ENCODE results near the gene HEG1.
A peak's percentile ranks its signal among the peaks of the same experiment; 100 is the strongest.
"Not testable (repeated sequence)": the region's sequence is repeated elsewhere in the genome, so short reads cannot be mapped to it uniquely, and the experiment has no call there.

The HEG1 gene, protein sequence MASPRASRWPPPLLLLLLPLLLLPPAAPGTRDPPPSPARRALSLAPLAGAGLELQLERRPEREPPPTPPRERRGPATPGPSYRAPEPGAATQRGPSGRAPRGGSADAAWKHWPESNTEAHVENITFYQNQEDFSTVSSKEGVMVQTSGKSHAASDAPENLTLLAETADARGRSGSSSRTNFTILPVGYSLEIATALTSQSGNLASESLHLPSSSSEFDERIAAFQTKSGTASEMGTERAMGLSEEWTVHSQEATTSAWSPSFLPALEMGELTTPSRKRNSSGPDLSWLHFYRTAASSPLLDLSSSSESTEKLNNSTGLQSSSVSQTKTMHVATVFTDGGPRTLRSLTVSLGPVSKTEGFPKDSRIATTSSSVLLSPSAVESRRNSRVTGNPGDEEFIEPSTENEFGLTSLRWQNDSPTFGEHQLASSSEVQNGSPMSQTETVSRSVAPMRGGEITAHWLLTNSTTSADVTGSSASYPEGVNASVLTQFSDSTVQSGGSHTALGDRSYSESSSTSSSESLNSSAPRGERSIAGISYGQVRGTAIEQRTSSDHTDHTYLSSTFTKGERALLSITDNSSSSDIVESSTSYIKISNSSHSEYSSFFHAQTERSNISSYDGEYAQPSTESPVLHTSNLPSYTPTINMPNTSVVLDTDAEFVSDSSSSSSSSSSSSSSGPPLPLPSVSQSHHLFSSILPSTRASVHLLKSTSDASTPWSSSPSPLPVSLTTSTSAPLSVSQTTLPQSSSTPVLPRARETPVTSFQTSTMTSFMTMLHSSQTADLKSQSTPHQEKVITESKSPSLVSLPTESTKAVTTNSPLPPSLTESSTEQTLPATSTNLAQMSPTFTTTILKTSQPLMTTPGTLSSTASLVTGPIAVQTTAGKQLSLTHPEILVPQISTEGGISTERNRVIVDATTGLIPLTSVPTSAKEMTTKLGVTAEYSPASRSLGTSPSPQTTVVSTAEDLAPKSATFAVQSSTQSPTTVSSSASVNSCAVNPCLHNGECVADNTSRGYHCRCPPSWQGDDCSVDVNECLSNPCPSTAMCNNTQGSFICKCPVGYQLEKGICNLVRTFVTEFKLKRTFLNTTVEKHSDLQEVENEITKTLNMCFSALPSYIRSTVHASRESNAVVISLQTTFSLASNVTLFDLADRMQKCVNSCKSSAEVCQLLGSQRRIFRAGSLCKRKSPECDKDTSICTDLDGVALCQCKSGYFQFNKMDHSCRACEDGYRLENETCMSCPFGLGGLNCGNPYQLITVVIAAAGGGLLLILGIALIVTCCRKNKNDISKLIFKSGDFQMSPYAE (N-terminal part only)

DNA sequence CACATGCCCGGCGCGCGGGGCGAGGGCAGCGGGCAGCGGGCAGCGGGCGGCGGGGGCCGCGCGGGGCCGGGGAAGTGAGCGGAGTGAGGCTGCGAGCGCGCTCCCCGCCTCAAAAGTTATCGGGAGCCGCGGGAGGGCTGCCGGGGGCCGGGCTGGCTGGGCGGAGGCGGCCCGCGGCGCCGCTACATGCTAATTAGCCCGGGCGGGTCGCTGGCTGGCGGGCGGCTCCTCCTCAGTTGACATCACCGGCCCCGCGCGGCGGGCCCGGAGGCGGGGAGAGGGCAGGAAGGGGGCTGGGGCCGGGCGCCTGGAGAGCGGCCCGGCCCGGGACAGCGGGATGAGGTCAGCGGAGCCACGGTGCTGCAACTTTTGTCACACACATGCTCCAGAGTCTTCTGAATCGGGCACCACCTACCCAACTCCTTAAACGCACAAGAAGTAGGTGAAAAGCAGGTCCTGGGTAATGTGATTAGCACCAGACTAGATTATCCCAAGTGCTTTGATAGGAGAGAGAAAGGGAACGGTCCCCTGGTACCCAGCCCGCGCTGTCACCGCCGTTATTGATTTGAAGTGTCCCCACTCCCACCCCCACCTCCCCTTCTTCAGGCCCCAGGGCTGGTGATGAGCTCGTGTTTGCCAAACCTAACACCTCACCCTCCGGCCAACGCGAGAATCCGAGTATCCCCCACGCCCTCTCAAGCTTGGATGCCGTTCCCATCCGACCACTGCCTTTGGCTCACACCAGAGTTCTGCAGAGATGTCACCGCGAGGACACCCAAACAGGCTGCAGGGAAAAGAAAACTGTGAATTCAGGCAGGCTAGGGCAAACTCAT is at the start of gene HEG1:
Gene HEG1 (minus strand): TSS at position 85 of the 833 bp plus-strand sequence. CDS start 107 bp downstream, outside the sequence.
- peak; percentile 81 for DNase-seq

DNA sequence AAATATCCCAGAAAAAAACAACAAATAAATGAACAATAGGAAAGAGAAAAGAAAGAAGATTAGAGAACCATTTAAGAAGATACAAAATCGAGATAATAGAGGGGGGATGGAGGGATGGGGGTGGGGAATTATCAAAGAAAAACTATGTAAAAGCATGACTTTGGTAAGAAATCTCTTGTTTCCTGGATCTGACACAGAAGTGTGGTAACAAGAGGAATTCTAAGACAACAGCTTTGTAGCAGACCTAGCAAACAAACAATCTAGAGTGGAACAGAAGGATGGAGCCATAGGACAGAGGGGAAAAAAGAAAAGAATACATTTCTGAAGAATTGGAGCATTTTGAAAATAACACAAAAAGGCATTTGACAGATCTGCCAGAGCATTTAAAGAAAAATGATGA is 49.3 kb upstream of the HEG1 start:
- no peak for DNase-seq

DNA sequence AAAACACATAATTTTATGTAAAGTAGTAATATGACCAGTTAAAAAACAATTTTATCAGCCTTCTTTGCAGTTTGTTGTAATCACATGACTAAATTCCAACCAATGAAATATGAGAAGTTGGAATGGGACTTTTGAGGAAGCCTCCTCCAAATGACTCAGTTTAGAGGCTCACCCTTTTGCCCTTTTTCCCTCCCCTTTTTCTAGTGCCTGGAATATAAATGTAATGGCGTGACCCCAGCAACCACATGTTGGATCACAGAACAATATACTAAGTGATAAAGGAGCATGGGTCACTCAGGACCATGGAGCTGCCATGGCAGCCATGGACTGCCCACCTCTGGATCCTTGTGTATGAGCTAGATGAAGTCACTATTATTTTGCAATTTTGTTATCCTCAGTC is 48.8 kb upstream of the HEG1 start:
- DNase-seq: no peak

DNA sequence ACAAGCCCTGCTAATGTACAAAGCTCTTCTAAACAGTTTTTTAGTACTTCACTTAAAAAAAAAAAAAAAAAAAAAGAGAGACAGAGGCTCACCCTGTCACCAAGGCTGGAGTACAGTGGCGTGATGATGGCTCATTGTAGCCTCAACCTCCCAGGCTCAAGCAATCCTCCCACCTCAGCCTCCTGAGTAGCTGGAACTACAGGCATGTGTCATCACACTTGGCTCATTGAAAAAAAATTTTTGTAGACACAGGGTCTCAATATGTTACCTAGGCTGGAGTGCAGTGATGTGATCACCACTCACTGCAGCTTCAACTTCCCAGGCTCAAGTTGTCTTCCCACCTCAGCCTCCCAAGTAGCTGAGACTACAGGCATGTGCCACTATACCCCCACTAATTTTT is 47.6 kb upstream of the HEG1 start:
- no peak for DNase-seq

DNA sequence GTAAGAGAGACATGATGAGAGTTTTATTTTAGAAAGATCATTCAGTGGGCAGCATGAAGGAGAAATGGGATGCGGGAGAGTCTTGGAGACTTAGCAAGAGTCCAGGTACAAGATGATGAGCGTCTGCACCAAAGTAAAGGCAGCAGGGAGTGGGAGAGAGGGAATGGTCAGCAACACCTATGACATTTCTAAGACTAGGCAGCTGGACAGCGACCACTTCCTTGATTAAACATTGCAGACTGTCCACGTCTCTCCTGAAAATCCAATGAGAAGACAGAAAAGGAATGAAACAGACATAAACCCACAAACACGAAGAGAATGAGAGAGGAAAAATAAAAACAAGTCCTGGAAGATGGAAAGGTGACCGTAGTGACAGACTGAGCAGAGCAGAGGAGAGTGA is 46.7 kb upstream of the HEG1 start:
- no peak for DNase-seq

DNA sequence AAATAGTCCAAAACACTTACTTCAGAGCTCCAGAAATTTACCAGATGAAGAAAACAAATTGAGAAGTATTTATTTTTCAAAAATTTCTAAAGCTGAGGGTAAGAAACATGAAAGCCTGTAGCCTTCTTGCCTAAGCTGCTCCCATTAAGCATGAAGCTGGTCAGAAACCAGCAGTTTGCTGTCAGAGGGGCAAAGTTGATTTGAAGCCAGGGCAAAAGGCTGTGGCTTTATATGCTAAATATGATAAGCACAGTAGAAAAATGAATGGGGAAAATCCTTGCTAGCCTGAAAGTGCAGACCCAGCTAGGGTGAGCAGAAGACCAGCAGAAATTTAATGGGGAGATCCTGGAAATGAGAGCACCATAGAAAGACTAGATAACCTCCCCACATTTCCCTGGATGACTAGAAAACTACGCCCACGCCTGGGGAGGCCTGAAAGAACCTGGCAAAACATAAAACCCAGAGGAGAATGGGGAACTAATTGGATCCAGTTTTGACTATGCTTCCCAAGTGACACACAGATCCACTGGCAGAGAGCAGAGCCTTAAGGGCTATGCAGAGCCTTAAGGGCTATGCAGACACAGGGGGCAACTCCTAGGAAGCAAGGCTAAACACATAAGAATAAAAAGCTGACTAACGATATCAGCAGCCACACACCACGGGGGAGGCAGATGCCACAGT is 43.0 kb upstream of the HEG1 start:
- DNase-seq: no peak

DNA sequence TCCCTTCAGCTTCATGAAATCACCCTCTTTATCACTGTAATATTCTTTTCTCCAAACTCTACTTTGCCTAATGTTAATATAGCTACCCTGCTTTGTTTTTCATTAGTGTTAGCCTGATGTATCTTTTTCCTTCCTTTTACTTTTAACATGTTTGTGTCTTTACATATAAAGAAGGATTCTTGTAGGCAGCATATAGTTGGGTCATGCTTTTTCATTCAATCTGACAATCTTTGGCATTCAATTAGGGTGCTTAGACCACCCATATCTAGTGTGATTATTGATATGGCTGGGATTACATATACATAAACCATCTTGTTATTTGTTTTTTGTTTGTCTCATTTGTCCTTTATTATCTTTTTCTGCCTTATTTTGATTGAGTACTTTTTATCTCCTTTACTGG is 34.9 kb upstream of the HEG1 start:
- no peak for DNase-seq

DNA sequence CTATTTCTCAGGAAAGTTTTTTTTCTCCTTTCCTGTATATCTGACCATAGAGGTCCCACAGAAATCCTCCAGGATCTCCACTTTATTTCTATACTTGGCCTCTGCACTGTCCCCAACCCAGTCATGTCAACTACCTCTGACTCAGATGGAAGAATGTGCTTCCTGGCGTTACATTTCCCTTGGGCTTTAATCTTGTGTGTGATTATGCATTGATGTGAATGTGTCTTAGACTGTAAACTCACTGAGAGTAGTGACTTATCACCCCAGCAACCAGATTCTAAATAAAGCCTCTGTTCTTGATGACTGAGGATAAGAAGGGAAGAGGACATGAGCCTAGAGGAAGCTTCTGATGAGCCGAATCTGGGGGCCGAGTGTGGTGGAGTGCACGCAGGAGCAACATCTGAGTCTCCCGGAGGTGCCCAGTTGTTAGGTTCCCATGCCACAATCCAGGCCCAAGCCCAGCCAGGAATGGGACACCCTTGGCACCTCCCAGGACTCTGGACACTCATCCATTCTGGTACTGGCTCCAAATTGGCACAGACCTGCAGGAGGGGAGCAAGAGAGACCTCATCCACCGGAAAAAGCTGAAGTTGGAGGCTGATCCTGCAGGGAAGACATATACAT is 32.1 kb upstream of the HEG1 start:
- DNase-seq: no peak

DNA sequence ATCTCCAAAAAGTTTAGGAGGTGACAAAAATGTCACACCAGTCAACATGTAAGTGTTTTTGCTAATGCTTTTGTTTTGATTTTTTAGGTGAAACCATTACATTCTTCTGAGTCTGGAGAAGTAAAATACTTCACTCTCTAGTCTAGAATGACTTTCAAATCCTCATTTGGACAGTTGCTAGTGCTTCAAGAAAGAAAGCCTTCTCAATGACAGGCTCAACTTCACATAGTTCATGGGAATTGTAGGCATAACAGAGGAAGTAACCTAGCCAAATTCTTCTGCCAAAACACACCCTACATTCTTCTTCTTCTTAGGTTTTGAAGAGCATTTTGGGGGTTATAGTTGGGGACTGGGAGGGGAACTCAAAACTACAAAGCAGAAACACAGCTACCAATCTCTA is 29.4 kb upstream of the HEG1 start:
- no peak for DNase-seq

DNA sequence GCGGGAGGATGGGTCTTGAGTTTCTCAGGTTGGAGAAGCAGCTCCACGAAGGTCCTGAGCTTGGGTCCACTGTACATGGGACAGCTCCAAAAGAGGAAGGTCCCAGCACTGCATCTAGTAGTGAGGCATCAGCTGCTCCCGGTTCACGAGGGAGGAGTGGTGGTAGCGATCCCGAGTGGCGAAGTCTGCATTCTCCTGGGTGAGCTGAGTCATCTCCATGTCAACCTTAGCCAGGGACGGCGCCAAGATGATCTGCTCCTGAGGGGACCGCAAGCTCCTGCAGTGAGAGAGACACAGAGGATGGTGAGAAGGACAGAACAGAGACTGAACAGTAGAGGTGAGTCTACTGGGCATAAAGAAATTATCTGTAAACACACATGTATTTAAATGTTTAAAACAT is 28.0 kb upstream of the HEG1 start:
- no peak for DNase-seq

DNA sequence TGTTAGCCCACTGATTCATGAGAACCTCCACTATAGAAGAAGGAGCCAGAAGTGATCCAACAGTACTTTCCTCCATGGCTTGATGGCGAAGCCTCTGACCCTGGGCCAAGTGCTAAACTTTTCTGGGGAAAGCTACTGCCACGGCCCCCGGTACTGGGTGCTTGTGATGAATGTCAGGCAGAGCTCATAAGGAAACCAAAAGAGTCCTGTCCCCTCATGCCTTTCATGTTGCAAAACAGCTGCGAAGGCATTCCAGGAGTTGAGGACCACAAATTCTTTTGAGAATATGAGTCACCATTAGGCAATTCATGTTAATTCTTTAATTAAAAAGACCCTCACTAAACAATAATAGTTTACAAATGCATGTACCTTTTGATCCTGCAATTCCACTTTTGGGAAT is 26.5 kb upstream of the HEG1 start:
- not testable (repeated sequence) for DNase-seq

DNA sequence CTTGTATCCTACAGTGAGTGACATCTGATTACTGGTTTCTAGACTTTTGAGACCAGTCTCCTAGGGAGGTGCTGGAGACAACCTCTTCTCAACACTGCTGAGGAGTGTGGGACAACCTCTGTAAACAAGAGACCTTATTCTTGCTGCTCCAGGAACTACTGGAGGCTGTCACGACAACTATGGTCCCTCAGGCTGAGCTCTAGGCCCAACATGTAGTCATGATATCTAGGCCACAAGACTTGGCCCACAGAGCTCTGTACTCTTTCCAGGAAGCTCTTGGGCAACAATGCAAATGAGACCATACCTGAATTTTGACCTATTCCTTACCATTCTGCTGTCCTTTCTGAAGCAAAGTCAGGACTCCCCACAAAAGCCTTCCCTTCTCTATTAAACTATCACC is 24.3 kb upstream of the HEG1 start:
- DNase-seq: no peak

DNA sequence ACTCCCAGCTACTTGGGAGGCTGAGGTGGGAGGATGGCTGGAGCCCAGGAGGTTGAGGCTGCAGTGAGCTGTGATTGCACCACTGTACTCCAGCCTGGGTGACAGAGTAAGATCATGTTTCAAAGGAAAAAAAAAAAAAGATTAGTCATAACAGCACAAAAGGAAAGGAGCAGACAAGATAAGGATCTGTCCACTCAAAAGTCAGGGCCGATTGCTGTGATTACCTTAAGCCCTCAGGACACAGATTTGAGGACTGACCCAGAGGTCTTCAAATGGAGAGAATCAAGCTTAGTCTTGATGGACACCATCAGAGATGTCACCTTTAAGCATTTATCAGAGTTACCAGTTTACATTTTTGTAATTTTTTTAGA is 23.9 kb upstream of the HEG1 start:
- no peak for DNase-seq

DNA sequence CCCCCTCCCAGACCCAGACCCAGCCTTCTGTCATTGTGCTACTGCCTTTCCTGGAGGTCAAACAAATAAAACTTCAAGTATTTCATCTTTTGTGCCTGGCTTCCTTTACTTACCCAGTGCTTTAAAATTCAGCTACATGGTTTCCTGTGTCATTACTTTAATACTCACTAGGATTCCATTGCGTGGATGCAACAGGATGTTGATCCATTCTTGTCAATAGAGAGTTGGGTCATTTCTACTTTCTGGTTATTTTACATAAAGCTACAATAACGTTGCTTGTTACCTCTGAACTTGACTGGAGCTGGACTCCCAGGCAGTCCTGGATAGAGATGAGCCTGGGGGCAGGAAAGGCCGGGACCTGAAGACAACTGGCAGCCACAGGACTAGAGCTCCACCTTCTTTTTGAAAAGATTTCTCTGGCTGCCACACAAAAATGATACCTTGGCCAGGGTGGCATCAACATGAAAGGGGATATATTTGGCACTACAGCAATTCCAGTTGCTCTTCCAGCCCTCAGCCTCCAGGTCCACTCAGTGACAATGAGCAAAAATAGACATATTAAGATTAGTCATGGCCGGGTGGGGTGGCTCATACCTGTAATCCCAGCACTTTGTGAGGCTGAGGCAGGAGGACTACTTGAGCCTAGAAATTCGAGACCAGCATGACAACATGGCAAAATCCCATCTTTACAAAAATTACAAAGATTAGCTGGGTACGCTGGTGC is 23.3 kb upstream of the HEG1 start:
- no peak for DNase-seq

DNA sequence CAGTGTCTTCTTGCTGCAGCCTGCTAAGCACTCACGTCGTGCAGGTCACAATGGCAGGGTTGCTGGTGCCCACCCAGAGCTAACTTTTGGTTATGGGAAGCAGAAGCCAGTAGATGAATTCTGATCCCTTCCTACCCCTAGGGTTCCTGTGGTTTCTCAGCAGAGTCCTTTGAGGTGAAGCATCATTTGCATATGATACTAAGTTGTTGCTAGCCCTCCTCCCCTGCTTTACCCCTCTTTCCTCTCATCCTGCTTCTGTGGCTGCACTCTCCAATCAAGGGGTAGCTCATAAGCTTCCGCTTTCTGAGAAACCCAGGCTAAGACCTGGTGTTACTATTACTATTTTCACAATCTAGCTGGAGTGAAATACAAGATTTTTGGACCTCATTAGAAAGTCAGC is 22.1 kb upstream of the HEG1 start:
- no peak for DNase-seq

DNA sequence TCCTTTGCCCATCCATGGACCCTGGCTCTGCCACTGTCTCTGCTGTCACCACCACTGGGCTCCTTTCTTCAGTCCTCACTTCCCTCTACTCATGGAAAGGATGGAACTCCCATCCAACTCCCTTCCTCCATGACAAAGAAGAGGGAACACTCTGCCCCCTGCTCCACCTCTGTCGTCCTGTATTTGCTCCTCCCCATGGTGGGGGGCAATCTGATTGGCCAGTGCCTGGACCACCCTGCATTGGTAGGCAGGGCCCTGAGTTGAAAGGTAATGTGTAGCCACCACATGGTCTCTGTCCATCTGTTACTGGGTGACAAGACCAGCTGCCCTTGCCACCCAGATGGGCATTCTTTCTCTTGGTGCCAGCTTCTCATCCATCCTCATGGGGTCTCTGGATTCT is 20.7 kb upstream of the HEG1 start:
- DNase-seq: no peak

DNA sequence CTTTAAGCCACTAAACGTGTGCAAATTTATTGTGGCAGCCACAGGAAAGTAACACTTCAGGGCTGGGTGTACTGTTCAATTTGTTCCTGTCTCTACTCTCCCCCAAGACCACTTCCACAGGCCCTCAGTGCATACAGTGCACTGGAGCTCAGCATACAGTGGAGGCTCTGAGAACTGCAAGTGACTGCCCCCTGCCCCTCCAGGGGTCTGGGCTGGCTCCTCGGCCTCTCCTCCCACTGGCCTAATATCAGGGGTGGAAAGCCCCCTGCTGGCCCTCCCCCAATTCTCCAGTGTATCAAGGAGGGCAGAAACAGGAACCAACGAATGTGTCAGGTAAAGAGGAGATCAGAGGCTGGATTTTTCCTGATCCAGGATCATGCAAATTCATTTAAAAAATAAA is 19.9 kb upstream of the HEG1 start:
- no peak for DNase-seq

DNA sequence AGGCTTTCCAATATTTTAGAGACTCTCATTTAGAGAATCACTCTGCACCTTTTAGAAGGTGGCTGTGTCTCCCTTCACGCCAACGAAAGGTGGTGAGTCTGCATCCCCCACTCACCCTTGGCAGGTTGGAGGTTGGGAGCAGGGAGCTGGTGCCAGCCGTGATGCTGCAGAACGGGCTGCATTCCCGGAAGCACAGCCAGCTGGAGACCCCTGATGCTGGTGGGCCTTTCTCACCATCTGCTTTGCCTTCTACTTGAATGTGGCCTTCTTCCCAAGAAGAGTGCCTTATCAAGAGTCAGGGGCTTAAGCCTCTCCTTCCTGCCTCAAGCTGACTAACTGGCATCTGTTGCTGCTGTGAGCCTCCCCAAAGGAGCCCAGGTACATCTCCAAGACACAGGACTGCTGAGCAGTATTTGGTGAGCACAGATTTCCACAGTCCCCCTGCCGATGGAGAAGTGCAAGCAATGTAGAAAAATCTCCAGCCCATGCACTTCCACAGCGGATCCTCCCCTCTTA is 17.7 kb upstream of the HEG1 start:
- DNase-seq: no peak

DNA sequence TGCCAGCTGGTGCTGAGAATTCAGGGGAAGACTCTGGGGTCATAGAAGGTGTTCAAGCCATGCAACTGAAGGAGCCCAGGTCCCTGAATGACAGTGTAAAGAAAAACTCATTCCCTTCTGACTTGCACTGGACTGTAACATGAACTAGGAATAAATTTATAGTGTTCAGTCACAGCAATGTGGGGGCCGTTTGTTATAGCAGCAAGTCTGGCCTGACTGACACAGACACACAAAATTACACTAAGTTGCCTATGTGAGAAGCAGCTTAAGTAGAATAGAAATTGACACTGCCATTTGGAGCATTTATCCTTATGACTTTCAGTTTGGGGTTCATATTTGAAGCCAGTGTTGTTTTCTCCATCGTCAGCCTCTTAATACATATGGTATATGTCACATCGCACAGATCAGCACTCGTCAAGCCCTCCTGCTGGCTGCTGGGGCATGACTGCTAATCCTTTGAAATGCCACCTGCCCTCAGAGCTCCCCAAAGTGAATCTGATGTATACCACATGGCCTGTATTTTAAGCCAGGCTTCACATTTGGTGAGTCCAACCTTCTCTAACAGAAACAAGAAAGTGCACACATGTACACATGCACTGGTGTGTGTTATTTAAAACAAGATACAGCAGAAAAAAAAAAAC is 17.1 kb upstream of the HEG1 start:
- no peak for DNase-seq

DNA sequence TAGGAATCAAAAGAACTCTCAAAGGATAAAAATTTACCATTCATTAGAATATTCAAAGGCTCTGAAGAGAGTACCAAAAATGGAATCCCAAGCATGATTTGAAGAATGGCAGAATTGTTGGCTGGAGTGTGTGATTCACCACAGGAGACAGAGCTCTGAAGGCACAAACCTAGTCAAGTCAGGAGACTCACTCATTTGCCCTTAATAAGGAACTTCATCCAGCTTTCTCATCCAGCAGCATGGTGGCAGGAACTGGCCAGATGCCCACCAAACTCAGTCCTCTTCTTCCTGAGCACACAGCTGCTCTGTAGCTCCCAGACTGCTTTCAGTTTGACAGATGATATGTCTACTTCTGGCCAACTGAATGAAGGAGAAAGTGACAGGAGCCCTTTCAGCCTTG is 16.5 kb upstream of the HEG1 start:
- DNase-seq: no peak

Measured in activated T-cell treated with anti-CD3 and anti-CD28 coated beads, Interleukin-2, amount 50 U/mL, for 1 hour (primary cell).